Subcutaneous adipose tissue (tissue), 4 donors: ENCODE data around the gene KPNA6. TPM values are rescaled to one million over a fixed set of nuclear protein-coding genes. Genes with fewer than 3 reads are reported as not detected.

Source experiments
- CTCF ChIP-seq: fragments of 450-650 bp; IDR thresholded peaks from one replicate; pipeline ENCODE4 v1.5.1; 2016; ENCODE audit warnings: low read depth, mild to moderate bottlenecking, control low read depth, antibody characterized with exemption, moderate library complexity
- total RNA-seq, 4 donors: library from RNA; depleted of rRNA; stranded (reverse); fragments of >200 nt; gene quantifications; one replicate each; pipeline ENCODE4 v1.1.0, GENCODE V29; 2016

KPNA6 gene
- total RNA-seq, 4 donors from 2014 or later = 31.4 to 41.6 (median 33.7) TPM

- TF ChIP-seq CTCF = no peak
These were observed 55.5 kb downstream of the KPNA6 start for GRCh38 chr1:32163405-32163804.

DNA sequence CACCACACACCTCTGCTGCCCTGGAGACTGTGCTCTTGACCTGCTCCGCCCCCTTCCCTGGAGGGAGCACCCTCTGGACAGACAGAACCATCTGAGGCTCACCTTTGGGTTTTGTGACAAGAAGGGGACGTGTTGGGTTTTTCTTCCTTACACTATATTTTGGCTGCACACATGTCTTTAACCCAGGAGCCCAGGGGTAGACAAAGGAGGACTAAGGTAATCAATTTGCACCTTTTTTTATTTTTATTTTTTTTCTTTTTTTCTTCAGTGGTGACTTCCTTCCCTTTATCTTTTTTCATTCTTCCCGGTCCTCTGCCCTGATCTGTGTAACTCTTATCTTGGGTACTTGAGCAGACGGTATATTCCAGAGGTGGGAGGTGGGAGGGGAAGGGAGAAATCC lies 63.1 kb downstream of the KPNA6 start:
- no peak for TF ChIP-seq CTCF

DNA sequence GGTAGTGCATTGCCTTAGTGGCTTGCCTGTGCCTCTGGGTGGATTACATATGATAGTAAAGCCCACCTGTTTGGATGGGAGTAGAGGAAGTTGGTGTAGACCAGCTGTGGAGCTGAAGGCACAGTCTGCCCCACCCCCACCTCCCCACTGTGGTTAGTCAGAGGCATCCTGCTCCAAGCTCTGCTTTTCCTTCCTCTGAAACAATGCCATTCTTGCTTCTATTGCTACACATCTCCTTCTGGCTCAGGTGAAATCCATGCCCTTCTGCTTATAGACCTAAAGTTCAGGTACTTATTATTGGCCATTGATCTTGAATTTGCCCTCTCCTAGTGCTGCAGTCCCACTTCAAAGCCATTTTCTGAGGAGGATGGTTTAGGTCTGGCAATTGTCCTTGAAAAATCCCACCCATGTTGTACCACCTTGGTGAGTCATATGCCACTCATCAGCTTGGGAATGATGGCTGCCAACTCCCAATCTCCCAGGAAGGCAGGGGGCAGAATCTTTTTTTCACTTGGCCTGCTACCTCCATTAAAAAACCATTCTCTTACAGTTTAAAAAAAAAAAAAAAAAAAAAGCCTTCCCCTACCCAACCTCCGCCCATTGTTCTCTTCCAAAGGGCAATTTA lies 64.9 kb downstream of the KPNA6 start:
- TF ChIP-seq CTCF = no peak

- TF ChIP-seq CTCF = no peak
These were observed 70.7 kb downstream of the KPNA6 start for GRCh38 chr1:32178380-32179192.

DNA sequence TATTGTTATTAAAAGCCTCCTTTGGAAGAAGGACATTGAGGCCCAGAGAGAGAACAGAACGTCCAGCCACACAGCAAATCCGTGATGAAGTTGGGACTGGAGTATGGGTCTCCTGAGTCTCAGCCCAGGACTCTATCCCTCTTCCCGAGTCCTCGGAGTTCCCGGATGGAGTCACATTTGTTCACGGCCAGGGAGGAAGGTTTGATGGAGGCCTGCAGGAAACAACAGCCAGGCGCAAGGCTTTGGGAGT lies 71.3 kb downstream of the KPNA6 start:
- no peak for TF ChIP-seq CTCF

DNA sequence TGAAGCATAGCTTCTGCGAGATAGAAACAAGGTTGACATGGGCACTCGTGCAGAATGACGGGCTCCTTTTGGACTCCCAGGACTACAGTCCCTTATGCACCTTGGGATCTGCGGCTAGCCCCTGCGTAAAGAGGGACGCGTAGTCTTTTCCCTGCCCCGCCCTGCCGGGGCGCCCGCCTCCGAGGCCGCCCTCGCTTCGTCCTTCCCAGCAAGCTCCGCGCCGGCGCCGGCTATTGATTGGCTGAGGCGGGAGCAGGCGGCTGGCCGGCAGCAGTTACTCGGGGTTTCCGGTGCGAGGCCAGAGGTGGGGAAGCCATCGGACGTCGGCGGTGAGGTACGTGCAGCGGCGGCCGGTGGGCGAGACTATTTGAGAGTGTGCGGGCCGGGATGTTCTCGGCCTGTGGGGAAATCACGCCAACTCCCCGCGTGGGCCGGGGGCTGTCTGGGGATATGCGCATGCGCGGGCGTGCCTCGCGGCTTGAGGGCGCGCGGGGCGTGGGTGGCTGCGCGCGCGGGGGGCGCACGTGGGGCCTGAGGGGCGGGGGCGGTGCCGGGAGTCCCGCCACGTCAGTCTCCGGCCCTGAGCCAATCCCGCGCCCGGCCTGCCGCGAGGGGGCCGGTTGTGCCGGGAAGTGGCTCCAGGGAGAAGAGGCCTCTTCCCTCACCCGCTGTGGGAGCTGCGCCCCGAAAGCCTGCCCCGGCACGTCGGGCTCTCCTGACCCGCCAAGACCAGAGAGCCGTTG lies 71.8 kb downstream of the KPNA6 start, which contains the start of gene TXLNA:
TXLNA (plus strand) TSS at position 233 of the 743 bp plus-strand sequence. CDS start 671 bp downstream, outside the sequence.
- no peak for TF ChIP-seq CTCF
